Endothelial cell of umbilical vein (primary cell): ENCODE measurements around the gene ZNF524. TPM values are rescaled to one million over a fixed set of nuclear protein-coding genes. Genes with fewer than 3 reads are reported as not detected.
A peak's percentile ranks its signal among the peaks of the same experiment; 100 is the strongest.

ENCODE experiments used
- BruUV-seq: library from RNA; stranded (reverse); fragments of 400-500 nt; replicated peaks from 2 replicates; lab custom pipeline; 2021; lab: Mats Ljungman, UMichigan
- CTCF ChIA-PET: fragments of 300-600, 350-600 bp; sonication (Branson Sonifier 250); formaldehyde crosslinking; loops from one replicate; lab custom pipeline; 2021; ENCODE audit warnings: antibody characterized with exemption, inconsistent platforms; lab: Charles Lee
- POLR2A ChIA-PET: fragments of 300-600, 350-600 bp; sonication (Branson Sonifier 250); formaldehyde crosslinking; loops from one replicate; lab custom pipeline; 2021; ENCODE audit warnings: antibody characterized with exemption, inconsistent platforms; lab: Charles Lee
- DNase-seq: peaks from one replicate; pipeline ENCODE4 v3.0.0-alpha.2; 2011; ENCODE audit warnings: low read depth, low spot score
- FAIRE-seq: peaks from 2 replicates; lab custom pipeline; 2011; peaks lifted over from hg19 to GRCh38; lab: Jason Lieb, UNC
- H2AFZ ChIP-seq: 2 replicates; pipeline ENCODE4 v1.6.0; 2012; ENCODE audit warnings: low read depth, low read length, control low read depth, inconsistent platforms
- H3K27ac ChIP-seq: 2 replicates; pipeline ENCODE4 v1.5.1; 2011; ENCODE audit warnings: low read depth, mild to moderate bottlenecking, control low read depth, low read length, moderate library complexity; ENCODE audit not compliant: insufficient read depth
- H3K27me3 ChIP-seq, 2 experiments: 2 replicates each; pipeline versions ENCODE4 v1.6.0 to v1.6.1; 2011; ENCODE audit warnings: low read length in 2 of 2, mixed read lengths in 1 of 2; ENCODE audit not compliant: control insufficient read depth in 2 of 2, insufficient read depth in 2 of 2
- H3K36me3 ChIP-seq, 2 experiments: 2 replicates in 1 of 2; 3 replicates in 1 of 2; pipeline ENCODE4 v1.5.1; 2011; ENCODE audit warnings: low read length in 2 of 2, mild to moderate bottlenecking in 1 of 2, moderate library complexity in 1 of 2; ENCODE audit not compliant: control insufficient read depth in 2 of 2, insufficient read depth in 2 of 2; ENCODE audit errors: extremely low read depth in 1 of 2
- H3K4me1 ChIP-seq: 3 replicates; pipeline ENCODE4 v1.5.1; 2011; ENCODE audit warnings: mild to moderate bottlenecking, low read length; ENCODE audit not compliant: control insufficient read depth, insufficient read depth; ENCODE audit errors: extremely low read depth
- H3K4me2 ChIP-seq: 2 replicates; pipeline ENCODE4 v1.6.1; 2011; ENCODE audit warnings: low read length, control low read depth, mixed read lengths; ENCODE audit not compliant: insufficient read depth
- H3K4me3 ChIP-seq, 3 experiments: fragments of 200-600 bp in 1 of 3; sonication (generic), shearing (Covaris generic) in 1 of 3; replicated peaks in 1 of 3; 2 replicates each; pipeline ENCODE4 v1.5.1; 2011 to 2016; ENCODE audit warnings: control low read depth in 3 of 3, low read length in 3 of 3, mild to moderate bottlenecking in 2 of 3, inconsistent platforms in 1 of 3, low read depth in 1 of 3, moderate library complexity in 1 of 3; ENCODE audit not compliant: insufficient read depth in 1 of 3
- H3K79me2 ChIP-seq: 2 replicates; pipeline ENCODE4 v1.6.0; 2012; ENCODE audit warnings: low read length, inconsistent platforms; ENCODE audit not compliant: control insufficient read depth, insufficient read depth
- H3K9ac ChIP-seq: replicated peaks from 2 replicates; pipeline ENCODE3; 2011; ENCODE audit warnings: low read length, control low read depth; ENCODE audit not compliant: insufficient read depth; ENCODE audit errors: extremely low read depth
- H3K9me1 ChIP-seq: replicated peaks from 3 replicates; pipeline ENCODE4 v1.6.0; 2011; ENCODE audit warnings: mild to moderate bottlenecking, low read length; ENCODE audit not compliant: control insufficient read depth, insufficient read depth; ENCODE audit errors: extremely low read depth
- H3K9me3 ChIP-seq: replicated peaks from 2 replicates; pipeline ENCODE4 v1.5.1; 2012; ENCODE audit warnings: low read length, inconsistent platforms; ENCODE audit not compliant: control insufficient read depth, insufficient read depth
- H4K20me1 ChIP-seq: replicated peaks from 2 replicates; pipeline ENCODE3; 2011; ENCODE audit warnings: mild to moderate bottlenecking, low read length; ENCODE audit not compliant: control insufficient read depth, insufficient read depth; ENCODE audit errors: extremely low read depth
- CTCF ChIP-seq, 2 donors: IDR thresholded peaks; 1 replicate in 1 of 2; 2 replicates in 1 of 2; pipeline ENCODE4 v1.5.1; 2011; ENCODE audit warnings: low read length in 2 of 2, mild to moderate bottlenecking in 2 of 2, moderate library complexity in 2 of 2, control low read depth in 1 of 2, inconsistent platforms in 1 of 2, low read depth in 1 of 2; ENCODE audit not compliant: insufficient read depth in 1 of 2; ENCODE audit errors: extremely low read depth in 1 of 2
- EZH2 ChIP-seq: IDR thresholded peaks from 2 replicates; pipeline ENCODE4 v1.6.1; 2012; ENCODE audit warnings: borderline replicate concordance, low read depth, mild to moderate bottlenecking, moderate library complexity, low read length, inconsistent platforms; ENCODE audit not compliant: severe bottlenecking
- FOS ChIP-seq: IDR thresholded peaks from 2 replicates; pipeline ENCODE4 v1.6.1; 2011; ENCODE audit warnings: mild to moderate bottlenecking, low read length, moderate library complexity, borderline replicate concordance; ENCODE audit not compliant: insufficient read depth
- GATA2 ChIP-seq: IDR thresholded peaks from 2 replicates; pipeline ENCODE4 v1.7.0; 2011; ENCODE audit warnings: low read depth, mild to moderate bottlenecking, moderate library complexity, mixed read lengths, low read length; ENCODE audit not compliant: insufficient read length, insufficient read depth
- JUN ChIP-seq: IDR thresholded peaks from 2 replicates; pipeline ENCODE4 v1.6.1; 2011; ENCODE audit warnings: borderline replicate concordance, low read depth; ENCODE audit not compliant: insufficient read length, insufficient read depth
- MAX ChIP-seq: IDR thresholded peaks from 2 replicates; pipeline ENCODE4 v1.6.1; 2011; ENCODE audit not compliant: insufficient read depth, insufficient read length
- MYC ChIP-seq: IDR thresholded peaks from one replicate; pipeline ENCODE4 v1.6.1; 2011; ENCODE audit warnings: mild to moderate bottlenecking, low read depth, low read length
- POLR2A ChIP-seq: IDR thresholded peaks from 2 replicates; pipeline ENCODE4 v1.6.1; 2012; ENCODE audit warnings: low read depth, mild to moderate bottlenecking, control low read depth, low read length
- POLR2AphosphoS5 ChIP-seq: IDR thresholded peaks from 2 replicates; pipeline ENCODE4 v1.6.1; 2012; ENCODE audit warnings: low read depth, mild to moderate bottlenecking, control low read depth, low read length, moderate library complexity; ENCODE audit not compliant: insufficient read depth
- dilution Hi-C: fragments of 300-500 bp; cut with MboI; formaldehyde crosslinking; loops from one replicate; pipeline ENCODE4 v1.15.0; 2019; ENCODE audit warnings: low sequenced_read_pairs; ENCODE audit not compliant: extremely low pct_ligation_motif_present
- intact Hi-C: fragments of 100-400 bp; cut with micrococcal nuclease; formaldehyde crosslinking; loops from one replicate; pipeline ENCODE4 v1.10.0; 2022
- polyA plus RNA-seq, 4 experiments: library from polyadenylated mRNA; depleted of rRNA in 3 of 4; stranded (reverse) in 3 of 4; unstranded in 1 of 4; fragments of >200 nt; gene quantifications; 2 replicates each; pipeline versions ENCODE4 v1.2.1 to v1.2.3, GENCODE V29; 2011 to 2012; ENCODE audit warnings: missing spikeins in 1 of 4
- total RNA-seq: library from RNA; stranded (reverse); gene quantifications from 2 replicates; pipeline ENCODE4 v1.2.3, GENCODE V29; 2021

The ZNF524 gene
- total and polyA plus RNA-seq, 2 donors (not counting 3 experiments of a cell fraction or from before 2014, with no cell fraction given): 15.2 to 15.4 TPM

GRCh38 chr19:55578761-55579747 is 21.0 kb upstream of the ZNF524 start:
- H3K4me1 ChIP-seq: peaks cover 4% of the 10 kb centered on the region
- H3K9ac ChIP-seq: peak overlapping the region; percentile 83
- H3K79me2 ChIP-seq: peaks cover 12% of the 10 kb centered on the region
- no peaks in the 10 kb centered on the region for H4K20me1 ChIP-seq
- POLR2A ChIA-PET: no interaction called here
- no peak overlapping the region for H3K4me3 ChIP-seq
- no peaks in the 10 kb centered on the region for H3K9me3 ChIP-seq
- no TSS peak for BruUV-seq
- H3K9me1 ChIP-seq: no peaks in the 10 kb centered on the region
- peak overlapping the region; percentile 61 for H3K4me2 ChIP-seq
- DNase-seq: no peak
- dilution Hi-C loops (no loop called here), intact Hi-C loops (no loop called here)
- H3K36me3 ChIP-seq: peaks cover 0 to 7% of the 10 kb centered on the region in 2 experiments
- H3K27me3 ChIP-seq: no peaks in the 10 kb centered on the region
- no peak overlapping the region for H2AFZ ChIP-seq
- CTCF ChIA-PET: no interaction called here
- no peak for FAIRE-seq
- H3K27ac ChIP-seq: no peak overlapping the region
- TF ChIP-seq MYC (no peak), POLR2A (no peak), MAX (no peak), GATA2 (no peak), FOS (no peak), CTCF (IDR thresholded peaks at IDR 0.05; ENCODE audit: extremely low read depth in 1 of 2, insufficient read depth in 1 of 2, low read depth in 1 of 2, low read length in 2 of 2) (no peak), JUN (no peak), POLR2AphosphoS5 (no peak), EZH2 (no peak)
